Endothelial cell of umbilical vein (primary cell): Measurements from ENCODE around the gene SEMA4B.

Experiments used
- EZH2 ChIP-seq: IDR thresholded peaks from 2 replicates; pipeline ENCODE4 v1.6.1; 2012; ENCODE audit warnings: borderline replicate concordance, low read depth, mild to moderate bottlenecking, moderate library complexity, low read length, inconsistent platforms; ENCODE audit not compliant: severe bottlenecking
- FOS ChIP-seq: IDR thresholded peaks from 2 replicates; pipeline ENCODE4 v1.6.1; 2011; ENCODE audit warnings: mild to moderate bottlenecking, low read length, moderate library complexity, borderline replicate concordance; ENCODE audit not compliant: insufficient read depth
- GATA2 ChIP-seq: IDR thresholded peaks from 2 replicates; pipeline ENCODE4 v1.7.0; 2011; ENCODE audit warnings: low read depth, mild to moderate bottlenecking, moderate library complexity, mixed read lengths, low read length; ENCODE audit not compliant: insufficient read length, insufficient read depth
- MYC ChIP-seq: IDR thresholded peaks from one replicate; pipeline ENCODE4 v1.6.1; 2011; ENCODE audit warnings: mild to moderate bottlenecking, low read depth, low read length
- POLR2A ChIP-seq: IDR thresholded peaks from 2 replicates; pipeline ENCODE4 v1.6.1; 2012; ENCODE audit warnings: low read depth, mild to moderate bottlenecking, control low read depth, low read length
- POLR2AphosphoS5 ChIP-seq: IDR thresholded peaks from 2 replicates; pipeline ENCODE4 v1.6.1; 2012; ENCODE audit warnings: low read depth, mild to moderate bottlenecking, control low read depth, low read length, moderate library complexity; ENCODE audit not compliant: insufficient read depth
- TF ChIP-seq, protein P1 (sequence below), 2 donors: IDR thresholded peaks; 1 replicate in 1 of 2; 2 replicates in 1 of 2; pipeline ENCODE4 v1.5.1; 2011; ENCODE audit warnings: low read length in 2 of 2, mild to moderate bottlenecking in 2 of 2, moderate library complexity in 2 of 2, control low read depth in 1 of 2, inconsistent platforms in 1 of 2, low read depth in 1 of 2; ENCODE audit not compliant: insufficient read depth in 1 of 2; ENCODE audit errors: extremely low read depth in 1 of 2
- TF ChIP-seq, protein P2 (sequence below): IDR thresholded peaks from 2 replicates; pipeline ENCODE4 v1.6.1; 2011; ENCODE audit not compliant: insufficient read depth, insufficient read length

DNA sequence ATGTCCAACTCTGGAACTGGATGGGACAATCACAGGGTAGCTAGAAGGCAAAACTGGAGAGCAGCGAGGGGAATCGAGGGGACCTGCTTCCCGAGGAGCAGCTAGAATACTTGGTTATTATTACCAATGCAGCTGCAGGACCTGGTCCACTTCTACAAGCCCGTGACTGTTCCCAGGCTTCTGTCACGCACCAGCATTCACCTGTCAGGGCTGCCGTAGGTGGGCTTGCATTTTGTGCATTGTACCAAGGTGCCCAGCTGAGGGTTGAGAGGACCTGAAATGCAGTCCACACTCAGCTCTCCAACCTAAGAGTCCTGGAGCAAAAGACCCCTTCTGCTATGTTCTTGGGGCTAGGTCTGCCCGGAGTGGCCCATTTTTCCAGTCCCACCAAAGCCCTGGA is 2.3 kb downstream of the SEMA4B start:
- TF ChIP-seq POLR2A = no peak
- TF ChIP-seq, protein P1, sequence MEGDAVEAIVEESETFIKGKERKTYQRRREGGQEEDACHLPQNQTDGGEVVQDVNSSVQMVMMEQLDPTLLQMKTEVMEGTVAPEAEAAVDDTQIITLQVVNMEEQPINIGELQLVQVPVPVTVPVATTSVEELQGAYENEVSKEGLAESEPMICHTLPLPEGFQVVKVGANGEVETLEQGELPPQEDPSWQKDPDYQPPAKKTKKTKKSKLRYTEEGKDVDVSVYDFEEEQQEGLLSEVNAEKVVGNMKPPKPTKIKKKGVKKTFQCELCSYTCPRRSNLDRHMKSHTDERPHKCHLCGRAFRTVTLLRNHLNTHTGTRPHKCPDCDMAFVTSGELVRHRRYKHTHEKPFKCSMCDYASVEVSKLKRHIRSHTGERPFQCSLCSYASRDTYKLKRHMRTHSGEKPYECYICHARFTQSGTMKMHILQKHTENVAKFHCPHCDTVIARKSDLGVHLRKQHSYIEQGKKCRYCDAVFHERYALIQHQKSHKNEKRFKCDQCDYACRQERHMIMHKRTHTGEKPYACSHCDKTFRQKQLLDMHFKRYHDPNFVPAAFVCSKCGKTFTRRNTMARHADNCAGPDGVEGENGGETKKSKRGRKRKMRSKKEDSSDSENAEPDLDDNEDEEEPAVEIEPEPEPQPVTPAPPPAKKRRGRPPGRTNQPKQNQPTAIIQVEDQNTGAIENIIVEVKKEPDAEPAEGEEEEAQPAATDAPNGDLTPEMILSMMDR (IDR thresholded peaks at IDR 0.05; ENCODE audit: extremely low read depth in 1 of 2, insufficient read depth in 1 of 2, low read depth in 1 of 2, low read length in 2 of 2) = no peak
- no peak for TF ChIP-seq EZH2
- TF ChIP-seq POLR2AphosphoS5 = no peak
- no peak for TF ChIP-seq FOS
- TF ChIP-seq GATA2 = no peak
- TF ChIP-seq, protein P2, sequence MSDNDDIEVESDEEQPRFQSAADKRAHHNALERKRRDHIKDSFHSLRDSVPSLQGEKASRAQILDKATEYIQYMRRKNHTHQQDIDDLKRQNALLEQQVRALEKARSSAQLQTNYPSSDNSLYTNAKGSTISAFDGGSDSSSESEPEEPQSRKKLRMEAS = no peak
- no peak for TF ChIP-seq MYC
